HL-60 (cell line): ENCODE data around the gene SALL1.

Source experiments
- DNase-seq, 2 experiments: peaks; one replicate each; pipeline ENCODE4 v3.0.0-alpha.2; 2010 to 2020; ENCODE audit warnings: low read depth in 1 of 2, low spot score in 1 of 2
- H3K27ac ChIP-seq: fragments of 250-450 bp; sonication (Bioruptor Pico); replicated peaks from 2 replicates; pipeline ENCODE4 v1.5.1; 2020; ENCODE audit warnings: mild to moderate bottlenecking, moderate library complexity
- H3K27me3 ChIP-seq: fragments of 250-450 bp; sonication (Bioruptor Pico); 2 replicates; pipeline ENCODE4 v1.5.1; 2021; ENCODE audit warnings: mild to moderate bottlenecking, moderate library complexity; ENCODE audit not compliant: insufficient read depth, poor library complexity, severe bottlenecking
- H3K4me3 ChIP-seq: replicated peaks from 2 replicates; pipeline ENCODE4 v1.5.1; 2011; ENCODE audit warnings: mild to moderate bottlenecking, control low read depth, low read length; ENCODE audit not compliant: insufficient read depth
- GABPA ChIP-seq: IDR thresholded peaks from 2 replicates; pipeline ENCODE4 v1.6.1; 2012; ENCODE audit warnings: low read depth
- POLR2AphosphoS5 ChIP-seq: IDR thresholded peaks from 2 replicates; pipeline ENCODE4 v1.6.1; 2012; ENCODE audit warnings: low read depth
- SPI1 ChIP-seq: IDR thresholded peaks from 2 replicates; pipeline ENCODE4 v1.6.1; 2012; ENCODE audit warnings: low read depth, mild to moderate bottlenecking, borderline replicate concordance
- TF ChIP-seq, protein P1 (sequence below): IDR thresholded peaks from one replicate; pipeline ENCODE4 v1.5.1; 2011; ENCODE audit warnings: low read length, control low read depth, inconsistent platforms; ENCODE audit not compliant: insufficient read depth
- TF ChIP-seq, protein P2 (sequence below): IDR thresholded peaks from 2 replicates; pipeline ENCODE4 v1.6.1; 2012; ENCODE audit warnings: low read depth; ENCODE audit not compliant: insufficient replicate concordance

Gene SALL1

DNA sequence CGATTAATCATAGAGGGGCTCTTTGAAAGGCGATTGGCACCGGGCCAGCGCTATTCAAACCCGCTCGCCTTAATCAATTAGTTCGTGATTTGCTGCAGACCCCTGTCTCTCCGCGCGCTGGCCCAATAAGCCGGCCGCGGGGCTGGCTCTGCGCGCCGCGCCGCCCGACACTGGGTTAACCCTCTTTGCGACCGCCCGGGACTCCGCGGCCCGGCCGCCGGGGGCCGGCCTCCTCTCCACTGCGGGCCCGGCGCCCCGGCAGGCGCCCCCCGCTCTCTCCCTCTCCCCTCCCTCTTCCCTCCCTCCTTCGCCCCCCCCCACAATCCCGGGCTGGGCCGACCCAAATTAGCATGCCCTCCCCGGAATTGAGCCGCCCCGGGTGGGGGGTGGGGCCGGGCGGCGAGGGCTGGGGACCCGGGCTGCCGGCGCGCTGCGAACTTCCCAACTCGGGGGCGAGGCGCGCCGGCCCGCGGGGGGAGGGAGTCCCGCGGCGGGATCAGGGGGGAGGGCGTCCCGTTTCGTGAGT, 428 bp upstream of the SALL1 start:
- DNase-seq, result no peak
- Histone ChIP-seq H3K27me3 (peaks cover 60% of the 10 kb centered on the region), H3K27ac (no peak overlapping the region), H3K4me3 (no peak overlapping the region)
- no peak for TF ChIP-seq GABPA
- TF ChIP-seq, protein P1, sequence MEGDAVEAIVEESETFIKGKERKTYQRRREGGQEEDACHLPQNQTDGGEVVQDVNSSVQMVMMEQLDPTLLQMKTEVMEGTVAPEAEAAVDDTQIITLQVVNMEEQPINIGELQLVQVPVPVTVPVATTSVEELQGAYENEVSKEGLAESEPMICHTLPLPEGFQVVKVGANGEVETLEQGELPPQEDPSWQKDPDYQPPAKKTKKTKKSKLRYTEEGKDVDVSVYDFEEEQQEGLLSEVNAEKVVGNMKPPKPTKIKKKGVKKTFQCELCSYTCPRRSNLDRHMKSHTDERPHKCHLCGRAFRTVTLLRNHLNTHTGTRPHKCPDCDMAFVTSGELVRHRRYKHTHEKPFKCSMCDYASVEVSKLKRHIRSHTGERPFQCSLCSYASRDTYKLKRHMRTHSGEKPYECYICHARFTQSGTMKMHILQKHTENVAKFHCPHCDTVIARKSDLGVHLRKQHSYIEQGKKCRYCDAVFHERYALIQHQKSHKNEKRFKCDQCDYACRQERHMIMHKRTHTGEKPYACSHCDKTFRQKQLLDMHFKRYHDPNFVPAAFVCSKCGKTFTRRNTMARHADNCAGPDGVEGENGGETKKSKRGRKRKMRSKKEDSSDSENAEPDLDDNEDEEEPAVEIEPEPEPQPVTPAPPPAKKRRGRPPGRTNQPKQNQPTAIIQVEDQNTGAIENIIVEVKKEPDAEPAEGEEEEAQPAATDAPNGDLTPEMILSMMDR, result no peak
- TF ChIP-seq, protein P2, sequence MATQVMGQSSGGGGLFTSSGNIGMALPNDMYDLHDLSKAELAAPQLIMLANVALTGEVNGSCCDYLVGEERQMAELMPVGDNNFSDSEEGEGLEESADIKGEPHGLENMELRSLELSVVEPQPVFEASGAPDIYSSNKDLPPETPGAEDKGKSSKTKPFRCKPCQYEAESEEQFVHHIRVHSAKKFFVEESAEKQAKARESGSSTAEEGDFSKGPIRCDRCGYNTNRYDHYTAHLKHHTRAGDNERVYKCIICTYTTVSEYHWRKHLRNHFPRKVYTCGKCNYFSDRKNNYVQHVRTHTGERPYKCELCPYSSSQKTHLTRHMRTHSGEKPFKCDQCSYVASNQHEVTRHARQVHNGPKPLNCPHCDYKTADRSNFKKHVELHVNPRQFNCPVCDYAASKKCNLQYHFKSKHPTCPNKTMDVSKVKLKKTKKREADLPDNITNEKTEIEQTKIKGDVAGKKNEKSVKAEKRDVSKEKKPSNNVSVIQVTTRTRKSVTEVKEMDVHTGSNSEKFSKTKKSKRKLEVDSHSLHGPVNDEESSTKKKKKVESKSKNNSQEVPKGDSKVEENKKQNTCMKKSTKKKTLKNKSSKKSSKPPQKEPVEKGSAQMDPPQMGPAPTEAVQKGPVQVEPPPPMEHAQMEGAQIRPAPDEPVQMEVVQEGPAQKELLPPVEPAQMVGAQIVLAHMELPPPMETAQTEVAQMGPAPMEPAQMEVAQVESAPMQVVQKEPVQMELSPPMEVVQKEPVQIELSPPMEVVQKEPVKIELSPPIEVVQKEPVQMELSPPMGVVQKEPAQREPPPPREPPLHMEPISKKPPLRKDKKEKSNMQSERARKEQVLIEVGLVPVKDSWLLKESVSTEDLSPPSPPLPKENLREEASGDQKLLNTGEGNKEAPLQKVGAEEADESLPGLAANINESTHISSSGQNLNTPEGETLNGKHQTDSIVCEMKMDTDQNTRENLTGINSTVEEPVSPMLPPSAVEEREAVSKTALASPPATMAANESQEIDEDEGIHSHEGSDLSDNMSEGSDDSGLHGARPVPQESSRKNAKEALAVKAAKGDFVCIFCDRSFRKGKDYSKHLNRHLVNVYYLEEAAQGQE, result no peak
- TF ChIP-seq SPI1, result no peak
- no peak for TF ChIP-seq POLR2AphosphoS5

DNA sequence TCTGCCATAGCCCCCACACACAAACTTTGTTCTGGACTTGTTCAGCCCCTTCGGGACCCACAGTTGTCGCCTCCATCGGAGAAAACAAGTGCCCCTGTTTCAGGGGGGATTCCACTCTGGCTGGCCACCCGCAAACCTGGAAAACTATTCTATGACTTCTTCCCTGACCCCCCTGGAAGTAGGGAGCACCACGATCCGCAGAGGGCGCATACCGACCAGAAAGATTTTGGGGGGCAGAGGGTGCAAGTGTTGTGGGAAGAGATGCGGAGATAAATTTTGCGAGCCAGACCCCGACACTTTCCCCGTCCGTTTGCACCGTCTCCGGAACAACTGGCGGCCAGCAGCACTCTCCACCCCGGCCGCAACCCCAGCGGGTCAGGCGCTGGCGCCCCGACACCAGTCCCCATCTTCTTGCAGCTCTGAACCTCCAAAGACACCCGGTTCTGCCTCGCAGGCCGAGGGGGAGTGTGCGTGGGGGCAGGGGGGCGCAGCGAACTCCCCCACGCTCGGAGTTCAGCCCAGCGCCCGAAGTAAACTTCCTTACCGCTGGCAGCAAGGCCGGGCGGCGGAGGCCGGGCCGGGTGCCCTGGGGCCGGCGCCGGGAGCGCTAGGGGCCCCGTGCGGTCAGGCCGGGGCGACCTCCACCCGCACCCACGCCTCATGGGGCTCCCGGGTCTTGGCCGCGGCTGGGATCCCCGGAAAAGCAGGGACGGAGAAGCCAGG, 744 bp downstream of the SALL1 start:
- no peak overlapping the region for H3K27ac ChIP-seq
- DNase-seq, result no peak
- no peak for TF ChIP-seq SPI1
- no peak for TF ChIP-seq GABPA
- TF ChIP-seq POLR2AphosphoS5, result no peak
- TF ChIP-seq, protein P2, result no peak
- TF ChIP-seq, protein P1, result no peak
- H3K27me3 ChIP-seq, result peaks cover 53% of the 10 kb centered on the region
- no peak overlapping the region for H3K4me3 ChIP-seq

DNA sequence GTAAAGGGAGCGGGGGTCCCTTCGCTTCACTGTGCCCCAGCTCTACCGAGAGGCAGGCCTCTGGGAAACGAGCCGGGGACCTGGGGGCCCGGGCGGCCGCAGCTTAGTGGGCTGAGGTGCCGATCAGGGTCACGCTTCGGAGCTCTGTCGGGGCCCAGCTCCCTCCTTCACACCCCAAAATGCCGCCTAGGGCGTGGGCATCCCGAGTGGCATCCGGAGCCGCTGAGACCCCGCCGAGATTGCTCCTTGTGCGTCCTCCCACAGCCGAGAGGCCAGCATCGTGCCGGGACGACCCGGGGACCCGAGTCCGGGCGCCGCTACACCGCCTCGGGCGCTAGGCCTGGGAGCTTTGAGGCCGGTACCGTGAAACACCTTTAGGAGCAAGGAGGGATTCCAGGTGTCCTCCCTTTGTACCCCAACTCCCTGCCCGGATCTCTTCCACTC, 1.3 kb downstream of the SALL1 start:
- Histone ChIP-seq H3K27ac (no peak overlapping the region), H3K27me3 (peaks cover 47% of the 10 kb centered on the region), H3K4me3 (no peak overlapping the region)
- DNase-seq, result no peak
- no peak for TF ChIP-seq SPI1
- TF ChIP-seq, protein P2, result no peak
- no peak for TF ChIP-seq POLR2AphosphoS5
- TF ChIP-seq GABPA, result no peak
- TF ChIP-seq, protein P1, result no peak
